ENCODE measurements around the gene C19orf81.

C19orf81 gene

DNA sequence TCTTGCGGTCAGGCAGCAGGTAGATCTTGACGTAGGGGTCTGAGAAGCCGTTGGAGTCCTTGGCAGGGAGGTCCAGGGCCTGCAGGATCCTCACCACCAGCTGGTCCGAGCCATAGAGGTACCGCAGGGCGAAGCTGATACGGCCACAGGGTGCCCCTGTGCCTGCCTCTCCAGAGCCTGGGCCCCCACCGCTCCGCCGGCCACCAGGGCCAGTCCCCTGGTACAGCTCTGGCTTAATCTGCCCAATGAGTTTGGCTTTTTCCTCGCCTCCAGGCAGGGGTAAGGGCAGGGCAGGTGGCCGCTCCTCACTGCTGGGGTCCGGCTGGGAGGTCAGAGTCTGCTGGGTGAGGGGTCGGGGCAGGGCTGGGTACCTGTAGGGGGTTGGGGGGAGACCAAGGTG is 19.4 kb upstream of the C19orf81 start:
- no peak for DNase-seq

GRCh38 chr19:50632151-50632835 is 17.0 kb upstream of the C19orf81 start:
- DNase-seq: no peak

- DNase-seq: no peak
Observed at GRCh38 chr19:50633359-50633758, 15.9 kb upstream of the C19orf81 start.

- no peak for DNase-seq
Observed at GRCh38 chr19:50633973-50634372, 15.3 kb upstream of the C19orf81 start.

- DNase-seq: no peak
Observed at GRCh38 chr19:50636317-50637085, 12.7 kb upstream of the C19orf81 start.

DNA sequence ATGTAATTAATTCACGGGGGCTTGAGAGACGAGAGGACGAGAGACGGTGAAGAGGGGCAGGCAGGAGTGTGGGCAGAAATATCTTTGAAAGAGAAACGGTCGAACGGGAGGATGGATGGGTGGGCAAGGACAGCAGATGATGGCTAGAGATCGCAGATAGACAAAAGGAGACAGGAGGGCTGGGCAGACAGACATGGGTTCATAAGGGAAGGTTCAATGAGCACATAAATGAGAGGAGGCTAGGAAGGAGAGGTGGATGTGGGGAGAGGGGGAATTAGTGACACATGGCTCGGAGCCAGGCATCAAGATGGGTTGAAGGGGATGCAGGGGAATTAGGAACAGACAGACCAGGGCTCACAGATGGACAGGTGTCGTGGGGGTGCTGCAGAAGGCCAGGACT is 10.6 kb upstream of the C19orf81 start:
- DNase-seq: no peak

GRCh38 chr19:50639121-50640112 is 9.8 kb upstream of the C19orf81 start, which contains the start of gene SYT3:
Gene SYT3, minus strand, starts transcription at chr19:50639881. Its CDS starts 2,470 bp downstream, at chr19:50637411.
- DNase-seq: peak; percentile 41 to 45

DNA sequence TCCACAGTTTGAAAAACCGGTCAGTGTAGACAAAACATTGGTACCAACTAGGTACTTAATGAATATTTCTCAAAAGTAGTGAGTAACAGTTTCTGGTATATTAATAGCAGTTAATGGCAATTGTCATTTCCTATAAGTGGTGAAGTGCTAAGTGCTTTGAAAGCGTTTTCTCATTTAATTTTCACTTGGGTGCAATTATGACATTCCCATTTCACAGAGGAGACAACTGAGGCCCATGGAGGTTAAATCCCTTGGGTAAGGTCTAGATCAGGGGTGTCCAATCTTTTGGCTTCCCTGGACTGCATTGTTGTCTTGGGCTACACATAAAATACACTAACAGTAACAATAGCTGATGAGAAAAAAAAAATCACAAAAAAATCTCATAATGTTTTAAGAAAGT is 8.9 kb upstream of the C19orf81 start:
- DNase-seq: no peak

GRCh38 chr19:50644315-50644915 is 4.8 kb upstream of the C19orf81 start:
- no peak for DNase-seq

GRCh38 chr19:50645107-50645506 is 4.1 kb upstream of the C19orf81 start:
- DNase-seq: no peak

- DNase-seq: no peak
Observed at GRCh38 chr19:50646074-50646807, 3.0 kb upstream of the C19orf81 start.

- no peak for DNase-seq
Observed at GRCh38 chr19:50647879-50648615, 1.2 kb upstream of the C19orf81 start.

GRCh38 chr19:50648659-50649058 is 586 bp upstream of the C19orf81 start:
- DNase-seq: no peak

GRCh38 chr19:50651174-50651573 is 1.9 kb downstream of the C19orf81 start:
- no peak for DNase-seq

- DNase-seq: no peak
Observed at GRCh38 chr19:50652722-50653121, 3.5 kb downstream of the C19orf81 start.

- no peak for DNase-seq
Observed at GRCh38 chr19:50654882-50655281, 5.6 kb downstream of the C19orf81 start.

- DNase-seq: no peak
Observed at GRCh38 chr19:50657222-50657669, 8.0 kb downstream of the C19orf81 start.

GRCh38 chr19:50657712-50658440 is 8.6 kb downstream of the C19orf81 start:
- DNase-seq: peak; percentile 81 to 92

DNA sequence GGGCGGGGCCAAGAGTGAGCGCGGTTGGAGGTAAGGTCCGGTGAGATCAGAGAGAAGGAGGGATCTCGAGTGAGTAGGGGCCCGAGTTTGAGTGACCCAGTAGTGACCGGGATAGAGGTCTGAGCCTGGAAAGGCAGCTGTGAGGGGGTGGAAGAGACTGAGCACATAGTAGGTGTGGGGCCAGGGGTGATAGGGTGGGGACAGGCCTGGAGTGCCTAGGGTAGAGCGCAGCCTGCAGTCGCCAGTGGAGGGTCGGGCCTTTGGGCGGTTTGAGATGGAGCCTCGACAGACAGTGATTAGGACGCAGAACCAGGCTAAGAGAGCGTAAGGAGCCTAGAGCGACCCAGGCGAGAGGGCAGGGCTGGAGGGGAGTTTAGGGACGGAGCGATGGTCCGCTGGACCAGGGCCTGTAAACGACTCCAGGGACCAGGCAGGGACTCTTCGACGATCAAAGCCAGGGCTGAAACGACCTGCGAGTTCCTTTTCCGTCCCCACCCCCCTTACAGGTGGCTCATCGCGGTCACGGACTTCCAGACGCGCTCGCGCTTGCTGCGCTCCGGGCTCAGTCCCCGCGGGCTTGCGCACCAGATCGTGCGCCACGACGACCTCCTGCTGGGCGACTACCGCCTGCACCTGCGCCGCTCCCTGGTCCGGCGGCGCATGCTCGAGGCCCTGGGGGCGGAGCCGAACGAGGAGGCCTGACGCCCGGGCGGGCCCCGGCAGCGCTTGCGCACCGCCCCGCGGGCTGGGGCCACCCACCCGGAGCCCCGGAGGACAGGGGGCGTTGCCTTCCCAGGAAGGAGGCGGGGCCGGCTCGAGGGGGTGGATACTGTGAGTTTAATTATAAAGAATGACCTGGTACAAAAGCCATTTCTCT is 9.4 kb downstream of the C19orf81 start:
- DNase-seq: peak; percentile 63 to 80
